ENCODE measurements around the gene URB1. TPM values are rescaled to one million over a fixed set of nuclear protein-coding genes. Genes with fewer than 3 reads are reported as not detected.

The URB1 gene
- total and polyA plus RNA-seq, 9 of the 15 experiments (the other 6 are each of a cell fraction or from before 2014, with no cell fraction given) = 0.97 to 53.6 (median 21.5) TPM

- no peak for TF ChIP-seq MCM7 (IDR thresholded peaks at IDR 0.05)
- 0 out of 4 replicates have a peak, but pooled peaks of 1 of the 2 experiments have one; percentile 7 for TF ChIP-seq FOXK2 (conservative IDR thresholded peaks at IDR 0.05 in 1 of 2, IDR thresholded peaks at IDR 0.05 in 1 of 2; ENCODE audit: low read depth in 2 of 2)
- TF ChIP-seq HMGXB4 (CRISPR knock-in tag; IDR thresholded peaks at IDR 0.05) = no peak
- no peak for TF ChIP-seq XRCC5 (IDR thresholded peaks at IDR 0.05; ENCODE audit: low read depth, low read length)
- no peak for TF ChIP-seq DPF2 (IDR thresholded peaks at IDR 0.05)
- TF ChIP-seq ZNF586 (CRISPR knock-in tag; conservative IDR thresholded peaks at IDR 0.05) = no peak
- peak; percentile 30; the same call in 1 of the 2 replicates for TF ChIP-seq FOSL1 (tag; conservative IDR thresholded peaks at IDR 0.05)
- TF ChIP-seq ERF (CRISPR knock-in tag; IDR thresholded peaks at IDR 0.05) = 0 out of 2 replicates have a peak, but pooled peaks have one; percentile 7
- no peak for TF ChIP-seq HMGN3 (IDR thresholded peaks at IDR 0.05; ENCODE audit: borderline replicate concordance, extremely low read depth, insufficient read length, low read depth, low read length)
- TF ChIP-seq NFXL1 (CRISPR knock-in tag; IDR thresholded peaks at IDR 0.05) = no peak
- TF ChIP-seq ARID3B (CRISPR knock-in tag; IDR thresholded peaks at IDR 0.05; ENCODE audit: borderline replicate concordance) = no peak
- no peak for TF ChIP-seq ZBTB7A (IDR thresholded peaks at IDR 0.05; ENCODE audit: borderline replicate concordance, control insufficient read depth, low read depth, low read length)
- no peak for TF ChIP-seq U2AF2 (optimal IDR thresholded peaks at IDR 0.05; ENCODE audit: low read depth, low read length)
- TF ChIP-seq MCM5 (IDR thresholded peaks at IDR 0.05; ENCODE audit: low read depth) = no peak
- no peak for TF ChIP-seq PHTF2 (CRISPR knock-in tag; IDR thresholded peaks at IDR 0.05)
- TF ChIP-seq CHD1 (IDR thresholded peaks at IDR 0.05; ENCODE audit: low read length) = no peak
- 0 out of 2 replicates have a peak, but pooled peaks have one; percentile 27 for TF ChIP-seq JUN (IDR thresholded peaks at IDR 0.05; ENCODE audit: borderline replicate concordance, low read depth, low read length)
- TF ChIP-seq JUN (CRISPR knock-in tag; IDR thresholded peaks at IDR 0.05; ENCODE audit: borderline replicate concordance) = no peak
- no peak for TF ChIP-seq SOX6 (IDR thresholded peaks at IDR 0.05)
- TF ChIP-seq PPARD (CRISPR knock-in tag; IDR thresholded peaks at IDR 0.05) = no peak
- no peak for TF ChIP-seq ZNF184 (CRISPR knock-in tag; IDR thresholded peaks at IDR 0.05)
- TF ChIP-seq ZNF239 (CRISPR knock-in tag; IDR thresholded peaks at IDR 0.05) = no peak
- 0 out of 2 replicates have a peak, but pooled peaks have one; percentile 10 for TF ChIP-seq FOXM1 (IDR thresholded peaks at IDR 0.05; ENCODE audit: low read depth)
- no peak for TF ChIP-seq FOXM1 (CRISPR knock-in tag; IDR thresholded peaks at IDR 0.05; ENCODE audit: low read depth)
- TF ChIP-seq ZEB2 (IDR thresholded peaks at IDR 0.05) = no peak
- no peak for TF ChIP-seq TEAD2 (tag; IDR thresholded peaks at IDR 0.05)
- peak; percentile 3; the same call in 1 of the 2 replicates for TF ChIP-seq ZNF668 (CRISPR knock-in tag; IDR thresholded peaks at IDR 0.05)
- no peak for TF ChIP-seq ZNF830 (CRISPR knock-in tag; IDR thresholded peaks at IDR 0.05)
- no peak for TF ChIP-seq BRD4 (IDR thresholded peaks at IDR 0.05)
- TF ChIP-seq RB1 (IDR thresholded peaks at IDR 0.05; ENCODE audit: low read depth) = no peak
- 0 out of 2 replicates have a peak, but pooled peaks have one; percentile 16 for TF ChIP-seq TARDBP (IDR thresholded peaks at IDR 0.05)
- no peak for TF ChIP-seq ATF1 (CRISPR knock-in tag; IDR thresholded peaks at IDR 0.05)
- TF ChIP-seq ATF1 (tag; IDR thresholded peaks at IDR 0.05) = peak; percentile 31; the same call in 1 of the 2 replicates
These were observed 827 bp upstream of the URB1 start (continued) for GRCh38 chr21:32393677-32394001.
